Suprapubic skin (tissue), 3 donors: ENCODE measurements around the gene HIBCH.
A peak's percentile ranks its signal among the peaks of the same experiment; 100 is the strongest.

Experiments
- EP300 ChIP-seq: sonication (generic); formaldehyde crosslinking; IDR thresholded peaks from one replicate; pipeline ENCODE4 v1.6.1; 2017; ENCODE audit warnings: antibody characterized with exemption
- TF ChIP-seq, protein P1 (sequence below), 2 donors: fragments of 200-600 bp in 1 of 2; fragments of 450-650 bp in 1 of 2; sonication (generic) in 1 of 2; IDR thresholded peaks; one replicate each; pipeline ENCODE4 v1.5.1; 2016 to 2019; ENCODE audit warnings: antibody characterized with exemption in 2 of 2, mild to moderate bottlenecking in 1 of 2, moderate library complexity in 1 of 2

GRCh38 chr2:190180313-190181122, 139.1 kb downstream of the HIBCH start:
- TF ChIP-seq, protein P1, sequence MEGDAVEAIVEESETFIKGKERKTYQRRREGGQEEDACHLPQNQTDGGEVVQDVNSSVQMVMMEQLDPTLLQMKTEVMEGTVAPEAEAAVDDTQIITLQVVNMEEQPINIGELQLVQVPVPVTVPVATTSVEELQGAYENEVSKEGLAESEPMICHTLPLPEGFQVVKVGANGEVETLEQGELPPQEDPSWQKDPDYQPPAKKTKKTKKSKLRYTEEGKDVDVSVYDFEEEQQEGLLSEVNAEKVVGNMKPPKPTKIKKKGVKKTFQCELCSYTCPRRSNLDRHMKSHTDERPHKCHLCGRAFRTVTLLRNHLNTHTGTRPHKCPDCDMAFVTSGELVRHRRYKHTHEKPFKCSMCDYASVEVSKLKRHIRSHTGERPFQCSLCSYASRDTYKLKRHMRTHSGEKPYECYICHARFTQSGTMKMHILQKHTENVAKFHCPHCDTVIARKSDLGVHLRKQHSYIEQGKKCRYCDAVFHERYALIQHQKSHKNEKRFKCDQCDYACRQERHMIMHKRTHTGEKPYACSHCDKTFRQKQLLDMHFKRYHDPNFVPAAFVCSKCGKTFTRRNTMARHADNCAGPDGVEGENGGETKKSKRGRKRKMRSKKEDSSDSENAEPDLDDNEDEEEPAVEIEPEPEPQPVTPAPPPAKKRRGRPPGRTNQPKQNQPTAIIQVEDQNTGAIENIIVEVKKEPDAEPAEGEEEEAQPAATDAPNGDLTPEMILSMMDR (IDR thresholded peaks at IDR 0.05), result peak in 1 of 2 donors; percentile 26
- TF ChIP-seq EP300, result no peak
